WTC11 (cell line): ENCODE data around the gene STIMATE. TPM values are rescaled to one million over a fixed set of nuclear protein-coding genes. Genes with fewer than 3 reads are reported as not detected.

Source experiments
- ATAC-seq: fragments of 200-7000 bp; cut with Tn5 transposase; 2 replicates; pipeline ENCODE4 v1.10.0; 2021; ENCODE audit warnings: mild to moderate bottlenecking, moderate library complexity
- CTCF ChIA-PET: fragments of 300-600 bp; sonication (Branson Sonifier 250); formaldehyde crosslinking; loops from one replicate; lab custom pipeline; 2021; ENCODE audit warnings: antibody characterized with exemption; lab: Charles Lee
- POLR2A ChIA-PET: fragments of 350-600 bp; sonication (Branson Sonifier 250); formaldehyde crosslinking; loops from one replicate; lab custom pipeline; 2021; ENCODE audit warnings: antibody characterized with exemption; lab: Charles Lee
- DNase-seq: peaks from one replicate; pipeline ENCODE4 v3.0.0; 2021; ENCODE audit warnings: low spot score
- H3K27ac Mint-ChIP-seq: 2 replicates; pipeline ENCODE4 v1.8.0; 2021; ENCODE audit warnings: mixed read lengths
- H3K27me3 Mint-ChIP-seq: 2 replicates; pipeline ENCODE4 v1.8.0; 2021; ENCODE audit warnings: low read depth, mild to moderate bottlenecking, moderate library complexity, mixed read lengths
- H3K36me3 Mint-ChIP-seq: 2 replicates; pipeline ENCODE4 v1.8.0; 2021; ENCODE audit warnings: mixed read lengths
- H3K4me1 Mint-ChIP-seq: 2 replicates; pipeline ENCODE4 v1.8.0; 2022; ENCODE audit warnings: mixed read lengths
- H3K4me3 Mint-ChIP-seq: 2 replicates; pipeline ENCODE4 v1.8.0; 2021; ENCODE audit warnings: mild to moderate bottlenecking, moderate library complexity, mixed read lengths
- H3K9me3 Mint-ChIP-seq: 2 replicates; pipeline ENCODE4 v1.8.0; 2021; ENCODE audit warnings: mixed read lengths
- ATF1 ChIP-seq: sonication (generic); formaldehyde crosslinking; IDR thresholded peaks from 2 replicates; pipeline ENCODE4 v1.8.1; 2023; ENCODE audit warnings: mild to moderate bottlenecking, moderate library complexity, missing genetic modification reagents
- CTCF ChIP-seq: fragments of 200-600 bp; IDR thresholded peaks from 2 replicates; pipeline ENCODE4 v1.8.0; 2022; ENCODE audit warnings: antibody characterized with exemption
- FOXJ3 ChIP-seq: sonication (generic); formaldehyde crosslinking; IDR thresholded peaks from 2 replicates; pipeline ENCODE4 v1.9.0; 2021; ENCODE audit warnings: missing genetic modification reagents, mild to moderate bottlenecking, borderline replicate concordance
- FOXP1 ChIP-seq: sonication (generic); formaldehyde crosslinking; IDR thresholded peaks from 2 replicates; pipeline ENCODE4 v1.8.0; 2022; ENCODE audit warnings: missing genetic modification reagents, mild to moderate bottlenecking, moderate library complexity, borderline replicate concordance
- FOXP4 ChIP-seq: sonication (generic); formaldehyde crosslinking; IDR thresholded peaks from 2 replicates; pipeline ENCODE4 v1.8.0; 2022; ENCODE audit warnings: mild to moderate bottlenecking, missing genetic modification reagents
- GABPB1 ChIP-seq: sonication (generic); formaldehyde crosslinking; IDR thresholded peaks from 2 replicates; pipeline ENCODE4 v1.8.1; 2023; ENCODE audit warnings: mild to moderate bottlenecking, missing genetic modification reagents
- IRF2 ChIP-seq: sonication (generic); formaldehyde crosslinking; IDR thresholded peaks from 2 replicates; pipeline ENCODE4 v1.8.0; 2022; ENCODE audit warnings: low read depth, missing genetic modification reagents, borderline replicate concordance
- MYBL2 ChIP-seq: sonication (generic); formaldehyde crosslinking; IDR thresholded peaks from 2 replicates; pipeline ENCODE4 v1.8.1; 2023; ENCODE audit warnings: mild to moderate bottlenecking, moderate library complexity, missing genetic modification reagents
- RELA ChIP-seq: sonication (generic); formaldehyde crosslinking; IDR thresholded peaks from 2 replicates; pipeline ENCODE4 v1.8.1; 2022; ENCODE audit warnings: missing genetic modification reagents, mild to moderate bottlenecking, borderline replicate concordance
- SMAD4 ChIP-seq: sonication (generic); formaldehyde crosslinking; IDR thresholded peaks from 2 replicates; pipeline ENCODE4 v1.8.0; 2022; ENCODE audit warnings: mild to moderate bottlenecking, missing genetic modification reagents
- TCF7 ChIP-seq: sonication (generic); formaldehyde crosslinking; IDR thresholded peaks from 2 replicates; pipeline ENCODE4 v1.8.0; 2022; ENCODE audit warnings: mild to moderate bottlenecking, low read depth, missing genetic modification reagents, moderate library complexity
- USF2 ChIP-seq: sonication (generic); formaldehyde crosslinking; IDR thresholded peaks from 2 replicates; pipeline ENCODE4 v1.8.1; 2023; ENCODE audit warnings: mild to moderate bottlenecking, missing genetic modification reagents, moderate library complexity
- ZBTB43 ChIP-seq: sonication (generic); formaldehyde crosslinking; IDR thresholded peaks from 2 replicates; pipeline ENCODE4 v1.8.1; 2023; ENCODE audit warnings: mild to moderate bottlenecking, missing genetic modification reagents
- ZNF219 ChIP-seq: sonication (generic); formaldehyde crosslinking; IDR thresholded peaks from 2 replicates; pipeline ENCODE4 v1.8.0; 2023; ENCODE audit warnings: missing genetic modification reagents, mild to moderate bottlenecking, borderline replicate concordance
- ZNF416 ChIP-seq: fragments of 250-450 bp; sonication (Bioruptor Pico); IDR thresholded peaks from 2 replicates; pipeline ENCODE4 v1.9.0; 2021; ENCODE audit warnings: mild to moderate bottlenecking, inconsistent platforms
- ZNF532 ChIP-seq: fragments of 250-450 bp; sonication (Bioruptor Pico); IDR thresholded peaks from 2 replicates; pipeline ENCODE4 v1.9.0; 2021; ENCODE audit warnings: mild to moderate bottlenecking, borderline replicate concordance
- total RNA-seq: library from RNA; stranded (reverse); gene quantifications from 3 replicates; pipeline ENCODE4 v1.2.3, GENCODE V29; 2021

Gene STIMATE
- total RNA-seq, 1 experiment from 2014 or later, result 35.5 TPM

GRCh38 chr3:52852419-52852818 is 44.9 kb downstream of the STIMATE start:
- peaks cover 22% of the 10 kb centered on the region for H3K36me3 Mint-ChIP-seq
- no peaks in the 10 kb centered on the region for H3K27me3 Mint-ChIP-seq
- CTCF ChIA-PET, result interaction anchor here (1.0 to 2.3 kb wide), 3 partner anchors 27 to 258 kb away, joined by 4 to 10 read pairs (median 5); no protein-coding TSS in a partner anchor
- no peak for TF ChIP-seq MYBL2 (CRISPR knock-in tag)
- no peak for TF ChIP-seq ZBTB43 (CRISPR knock-in tag)
- TF ChIP-seq ZNF219, result no peak
- TF ChIP-seq ATF1 (CRISPR knock-in tag), result no peak
- TF ChIP-seq ZNF532, result no peak
- no peak for TF ChIP-seq CTCF
- no peak for TF ChIP-seq ZNF416
- TF ChIP-seq IRF2 (CRISPR knock-in tag), result no peak
- no peak for TF ChIP-seq FOXP4 (CRISPR knock-in tag)
- TF ChIP-seq FOXJ3 (CRISPR knock-in tag), result no peak
- no peak for TF ChIP-seq USF2 (CRISPR knock-in tag)
- TF ChIP-seq FOXP1 (CRISPR knock-in tag), result no peak
- TF ChIP-seq GABPB1 (CRISPR knock-in tag), result no peak
- TF ChIP-seq RELA (CRISPR knock-in tag), result no peak
- H3K4me3 Mint-ChIP-seq, result no peak overlapping the region
- POLR2A ChIA-PET, result no interaction called here
- no peak for ATAC-seq
- H3K4me1 Mint-ChIP-seq, result peaks cover 2% of the 10 kb centered on the region; the same call in 1 of the 2 replicates
- no peak for DNase-seq
- H3K9me3 Mint-ChIP-seq, result no peaks in the 10 kb centered on the region
- H3K27ac Mint-ChIP-seq, result no peak overlapping the region

- no peak for TF ChIP-seq SMAD4 (CRISPR knock-in tag)
- peak; percentile 73 for TF ChIP-seq CTCF
- TF ChIP-seq TCF7 (CRISPR knock-in tag), result no peak
- TF ChIP-seq, all 79 proteins: peak for 1
- peak; percentile 96 for ATAC-seq
- Mint-ChIP-seq H3K36me3 (peaks cover 24% of the 10 kb centered on the region), H3K27ac (no peak overlapping the region), H3K4me3 (no peak overlapping the region), H3K4me1 (peaks cover 3% of the 10 kb centered on the region; the same call in 1 of the 2 replicates), H3K27me3 (no peaks in the 10 kb centered on the region), H3K9me3 (no peaks in the 10 kb centered on the region)
- CTCF ChIA-PET, result interaction anchor here (0.6 to 1.8 kb wide), 18 partner anchors 15 to 263 kb away, joined by 3 to 7 read pairs (median 4); partner anchors contain the start of gene STIMATE
- peak; percentile 64 for DNase-seq
- POLR2A ChIA-PET, result interaction anchor here (0.6 kb wide), 1 partner anchor 70 kb away, joined by 3 read pairs; no protein-coding TSS in a partner anchor
These were observed 46.0 kb downstream of the STIMATE start for GRCh38 chr3:52851348-52851747.
